Stimulated activated CD4-positive, alpha-beta T cell treated with anti-CD3 and anti-CD28 coated beads, Interleukin-1b, Interleukin-23, amount 100 ng/mL, for 24 hours (primary cell): ENCODE measurements around the gene ARL16.

ENCODE experiments used
- DNase-seq, 4 experiments: peaks; one replicate each; pipeline ENCODE4 v3.0.0-alpha.2; 2020; ENCODE audit warnings: low read depth in 4 of 4, low spot score in 1 of 4

ARL16 gene

GRCh38 chr17:81647640-81648012 is 36.0 kb downstream of the ARL16 start:
- DNase-seq, result no peak

- no peak for DNase-seq
Measured at GRCh38 chr17:81646869-81647600, 36.6 kb downstream of the ARL16 start.

GRCh38 chr17:81644976-81645952 is 38.3 kb downstream of the ARL16 start:
- DNase-seq, result no peak

- DNase-seq, result no peak
Measured at GRCh38 chr17:81644496-81644895, 39.1 kb downstream of the ARL16 start.

- DNase-seq, result no peak
Measured at GRCh38 chr17:81641825-81642489, 41.6 kb downstream of the ARL16 start.

- no peak for DNase-seq
Measured at GRCh38 chr17:81640011-81640410, 43.6 kb downstream of the ARL16 start.

- no peak for DNase-seq
Measured at GRCh38 chr17:81638683-81639082, 44.9 kb downstream of the ARL16 start.

GRCh38 chr17:81636505-81637288 is 46.9 kb downstream of the ARL16 start, which contains the start of the genes NPLOC4 and TSPAN10:
Gene NPLOC4 (minus strand): TSS chr17:81637112. CDS start chr17:81636930, 182 bp downstream.
Gene TSPAN10 (plus strand): TSS chr17:81637196. CDS start chr17:81642413, 5,217 bp downstream.
- peak; percentile 63 to 84 (median 82) for DNase-seq

GRCh38 chr17:81635973-81636504 is 47.6 kb downstream of the ARL16 start:
- DNase-seq, result no peak

GRCh38 chr17:81635431-81635830 is 48.2 kb downstream of the ARL16 start:
- DNase-seq, result no peak

GRCh38 chr17:81631482-81631881 is 52.1 kb downstream of the ARL16 start:
- no peak for DNase-seq
